ENCODE results near the gene ULK4.
A peak's percentile ranks its signal among the peaks of the same experiment; 100 is the strongest.

Gene ULK4

DNA sequence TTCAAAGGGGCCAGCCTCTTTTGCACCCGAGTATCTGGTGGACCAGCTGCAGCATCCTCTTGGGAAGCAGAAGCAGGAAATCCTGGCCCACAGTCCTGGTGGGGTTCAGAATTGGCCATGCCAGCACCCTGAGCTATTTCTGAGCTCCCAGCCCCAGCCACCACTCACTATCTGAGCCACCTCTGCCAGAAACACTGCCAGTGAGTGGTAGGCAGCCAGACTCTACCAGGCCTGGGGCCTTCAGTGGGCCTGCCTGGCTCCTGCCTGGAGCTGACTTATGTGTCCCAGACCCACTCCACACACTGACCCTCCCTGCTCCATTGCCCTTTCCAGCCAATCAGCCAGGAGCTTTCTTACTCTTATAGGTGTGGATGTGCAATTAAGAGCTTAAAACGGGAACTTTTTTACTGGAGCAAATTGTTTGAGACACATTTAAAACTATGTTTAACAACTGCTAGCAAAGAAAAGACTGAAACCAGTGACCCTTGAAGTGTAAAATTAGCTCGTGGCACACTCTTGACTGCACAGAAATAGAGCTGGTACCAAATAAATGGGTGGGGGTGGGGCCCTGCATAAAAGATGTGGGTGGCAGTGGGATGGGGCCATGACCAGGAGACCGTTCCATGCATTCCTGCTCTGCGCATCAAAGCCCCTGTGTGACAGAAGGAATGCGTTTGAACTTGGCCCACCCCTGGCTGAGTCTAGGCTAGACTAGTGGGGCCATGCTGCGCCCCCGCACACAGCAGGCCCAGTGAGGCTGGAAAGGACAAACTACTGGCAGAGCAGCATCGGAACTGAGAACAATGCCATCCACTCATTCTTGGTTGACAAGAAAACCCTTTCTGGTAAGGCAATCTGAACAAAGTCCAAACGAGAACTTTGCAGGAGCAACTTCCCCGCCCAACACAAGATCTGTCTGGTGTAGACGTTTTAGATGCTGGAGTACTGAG lies 714.6 kb downstream of the ULK4 start:
- peak in 3 of 14 donors; percentile 4 to 36 (median 8) for DNase-seq

DNA sequence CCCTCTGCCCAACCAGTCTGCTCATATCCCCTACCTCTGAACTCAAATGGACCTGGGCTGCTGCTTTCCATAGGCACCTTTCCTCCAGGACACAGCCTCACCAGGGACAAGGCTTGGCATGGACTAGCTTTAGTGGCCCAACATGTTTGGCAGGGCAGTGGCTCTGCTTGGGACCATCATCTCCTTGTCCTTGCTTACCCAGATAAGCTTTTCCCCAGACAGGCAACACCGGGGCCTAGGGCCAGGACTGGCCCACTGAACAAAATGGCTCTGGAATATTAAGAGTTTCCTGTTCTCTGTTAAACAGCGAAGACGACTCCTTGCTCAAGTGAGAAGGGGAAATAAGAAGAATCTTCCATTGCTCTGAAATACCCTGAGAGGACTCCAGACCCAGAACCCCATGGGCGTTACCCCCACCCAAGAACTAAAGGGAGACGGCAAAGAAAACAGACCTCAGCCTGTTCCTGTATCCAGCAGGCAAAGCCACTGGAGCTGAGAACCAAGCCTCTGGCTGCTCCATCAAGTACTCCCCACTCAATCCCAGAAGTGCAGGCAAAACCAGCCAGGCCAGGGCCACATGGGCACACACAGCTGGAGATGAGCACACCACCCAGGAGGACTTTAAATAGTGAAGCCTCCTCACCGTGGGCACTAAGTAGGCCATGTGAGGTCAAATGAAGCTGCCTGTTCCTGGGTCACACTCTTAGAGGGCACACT lies 717.1 kb downstream of the ULK4 start:
- DNase-seq, result no peak

GRCh38 chr3:41243183-41243582 lies 718.7 kb downstream of the ULK4 start:
- DNase-seq, result no peak

DNA sequence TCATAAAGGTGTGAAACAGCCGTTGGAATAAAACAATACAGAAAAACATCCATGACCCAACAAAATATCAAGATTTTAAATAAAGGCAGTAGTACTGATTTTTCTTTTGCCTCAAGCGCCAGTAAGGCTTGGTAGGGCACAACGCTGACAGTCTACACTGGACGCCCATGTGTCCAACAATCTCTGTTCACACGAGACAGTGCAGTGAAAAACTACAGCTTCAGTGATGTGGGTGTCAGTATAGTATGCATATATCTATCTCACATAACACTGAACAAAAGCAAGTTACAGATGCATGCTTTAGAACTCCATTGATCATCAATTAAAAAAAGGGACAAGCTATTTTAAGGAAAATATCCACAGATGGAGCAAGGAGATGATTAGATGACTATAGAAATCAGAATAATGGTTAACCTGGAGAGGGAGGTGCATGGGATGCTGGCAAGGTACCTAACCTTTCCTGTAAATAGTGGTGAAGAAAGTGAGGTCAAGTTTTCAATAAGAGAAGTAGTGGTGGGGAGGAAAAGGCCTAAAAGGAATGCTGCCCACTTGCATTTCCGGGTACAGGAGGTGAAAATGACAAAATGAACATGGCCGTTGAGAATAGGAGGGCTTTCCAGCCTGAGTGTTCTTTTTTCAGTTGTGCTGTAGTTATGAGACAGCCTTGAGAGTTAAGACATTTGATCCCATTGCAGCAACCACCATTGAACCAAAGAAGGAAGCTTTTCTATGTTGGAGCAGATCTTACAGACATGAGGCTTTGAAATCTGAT lies 719.9 kb downstream of the ULK4 start:
- no peak for DNase-seq

DNA sequence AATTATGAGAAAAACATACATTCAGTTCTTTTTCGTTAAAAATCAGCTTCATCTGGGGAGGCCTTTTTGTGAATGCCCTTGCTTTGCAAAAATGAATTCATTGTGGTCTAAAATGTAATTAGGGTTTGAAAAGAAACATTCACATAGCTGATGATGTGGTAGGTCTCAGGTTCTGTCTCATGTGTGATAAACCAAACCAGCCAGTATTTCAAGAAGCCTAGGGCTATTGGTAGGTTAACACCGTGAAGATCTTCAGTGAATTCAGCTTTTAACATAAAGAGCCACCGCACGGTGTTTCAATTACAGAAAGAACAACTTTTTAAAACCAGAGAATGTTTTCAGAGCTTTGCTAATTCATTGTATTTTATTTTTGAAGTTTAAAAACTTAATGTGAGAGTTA lies 720.7 kb downstream of the ULK4 start:
- DNase-seq, result no peak

- no peak for DNase-seq
Measured at GRCh38 chr3:41239587-41239986, 722.3 kb downstream of the ULK4 start.

GRCh38 chr3:41237907-41238306 lies 724.0 kb downstream of the ULK4 start:
- no peak for DNase-seq

DNA sequence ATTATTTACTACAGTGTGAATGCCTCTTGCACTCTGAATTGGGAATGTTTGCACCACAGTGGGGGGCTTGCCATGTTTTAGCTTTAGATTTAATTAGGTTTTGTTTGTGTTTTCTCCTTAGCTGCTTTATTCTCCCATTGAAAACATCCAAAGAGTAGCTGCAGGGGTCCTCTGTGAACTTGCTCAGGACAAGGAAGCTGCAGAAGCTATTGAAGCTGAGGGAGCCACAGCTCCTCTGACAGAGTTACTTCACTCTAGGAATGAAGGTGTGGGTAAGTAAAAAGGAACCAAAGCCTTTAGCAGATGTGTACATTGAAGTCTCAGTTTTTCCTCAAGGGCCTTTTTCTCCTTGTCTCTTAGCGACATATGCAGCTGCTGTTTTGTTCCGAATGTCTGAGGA lies 725.7 kb downstream of the ULK4 start:
- no peak for DNase-seq

- no peak for DNase-seq
Measured at GRCh38 chr3:41234823-41235721, 726.8 kb downstream of the ULK4 start.

- DNase-seq, result peak in 1 of 14 donors; percentile 18
Measured at GRCh38 chr3:41224120-41224806, 737.6 kb downstream of the ULK4 start.

DNA sequence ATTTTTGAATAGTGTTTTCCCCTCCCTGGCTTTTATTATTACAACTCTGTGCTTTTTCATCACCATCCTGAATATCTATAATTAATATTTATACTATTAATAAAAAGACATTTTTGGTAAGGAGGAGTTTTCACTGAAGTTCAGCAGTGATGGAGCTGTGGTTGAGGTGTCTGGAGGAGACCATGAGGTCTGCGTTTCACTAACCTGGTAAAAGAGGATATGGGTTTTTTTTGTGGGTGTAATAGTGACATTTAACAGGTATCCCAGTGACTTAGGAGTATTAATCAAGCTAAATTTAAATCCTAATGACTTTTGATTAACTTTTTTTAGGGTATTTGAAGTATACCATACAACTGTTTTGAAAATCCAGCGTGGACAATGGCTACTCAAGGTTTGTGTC lies 738.2 kb downstream of the ULK4 start:
- DNase-seq, result no peak

DNA sequence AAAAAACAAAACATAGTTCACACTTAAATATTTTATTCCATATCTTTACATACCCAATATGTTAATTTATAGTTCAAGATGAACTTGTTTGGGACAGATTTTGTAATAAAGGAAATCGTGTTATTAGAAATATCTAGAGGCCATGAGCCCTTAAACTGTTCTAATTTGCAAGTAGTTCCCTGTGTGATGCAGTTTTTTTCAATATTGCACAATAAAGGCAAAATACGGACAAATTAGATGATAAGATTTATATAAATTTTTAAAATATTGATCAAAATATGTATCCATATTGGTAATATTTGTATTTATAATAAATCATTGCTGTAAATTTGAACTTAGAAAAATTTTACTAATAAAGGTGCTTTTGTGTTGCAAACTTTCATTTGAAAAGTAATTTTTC lies 738.8 kb downstream of the ULK4 start:
- no peak for DNase-seq

- DNase-seq, result no peak
Measured at GRCh38 chr3:41222501-41222900, 739.4 kb downstream of the ULK4 start.

DNA sequence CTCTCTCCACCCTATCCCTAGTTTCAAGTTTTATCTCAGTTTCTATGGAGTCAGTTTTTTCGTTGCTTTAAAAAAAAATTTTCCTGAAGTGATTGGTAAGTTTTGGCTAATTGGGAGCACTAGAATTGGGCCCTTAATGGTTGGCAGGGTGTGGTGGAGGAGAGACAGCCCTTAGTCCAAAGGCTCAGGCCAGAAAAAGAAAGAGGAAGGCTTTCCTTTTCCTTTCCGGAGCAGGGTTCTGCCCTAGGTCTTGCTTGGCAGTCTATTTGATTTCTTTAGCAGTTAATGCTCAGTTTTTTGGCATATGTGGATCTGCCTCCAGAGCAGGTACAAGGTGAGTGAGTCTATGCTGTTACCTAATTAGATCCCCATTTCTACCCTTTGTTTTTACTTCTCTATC lies 739.9 kb downstream of the ULK4 start:
- DNase-seq, result no peak

GRCh38 chr3:41220906-41221677 lies 740.8 kb downstream of the ULK4 start:
- no peak for DNase-seq

- DNase-seq, result no peak
Measured at GRCh38 chr3:41219424-41219823, 742.5 kb downstream of the ULK4 start.

DNA sequence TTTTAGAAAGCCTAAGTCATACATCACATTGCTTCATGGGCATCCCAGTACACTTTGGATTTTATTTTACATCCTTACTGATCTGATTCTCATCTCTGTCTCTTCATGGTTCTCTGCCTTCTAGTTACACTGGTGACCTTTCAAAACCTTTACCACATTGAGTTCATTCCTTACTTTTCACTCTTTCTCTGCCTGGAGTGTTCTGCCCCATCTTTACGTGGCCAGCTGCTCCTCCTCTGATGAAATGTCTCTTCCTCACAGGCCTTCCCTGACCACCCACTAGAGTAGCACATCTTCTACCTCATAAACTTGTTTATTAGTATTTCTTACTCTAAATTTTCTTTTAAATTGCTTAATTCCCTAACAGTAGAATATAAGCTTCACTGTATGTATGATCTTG lies 744.9 kb downstream of the ULK4 start:
- no peak for DNase-seq

- no peak for DNase-seq
Measured at GRCh38 chr3:41216422-41216821, 745.5 kb downstream of the ULK4 start.

- no peak for DNase-seq
Measured at GRCh38 chr3:41213588-41213987, 748.3 kb downstream of the ULK4 start.

- no peak for DNase-seq
Measured at GRCh38 chr3:41212088-41212487, 749.8 kb downstream of the ULK4 start.
